ENCODE data around the gene AMER2.
A peak's percentile ranks its signal among the peaks of the same experiment; 100 is the strongest.

AMER2 gene

GRCh38 chr13:25149711-25150110 lies 22.4 kb downstream of the AMER2 start:
- ATAC-seq: no peak

DNA sequence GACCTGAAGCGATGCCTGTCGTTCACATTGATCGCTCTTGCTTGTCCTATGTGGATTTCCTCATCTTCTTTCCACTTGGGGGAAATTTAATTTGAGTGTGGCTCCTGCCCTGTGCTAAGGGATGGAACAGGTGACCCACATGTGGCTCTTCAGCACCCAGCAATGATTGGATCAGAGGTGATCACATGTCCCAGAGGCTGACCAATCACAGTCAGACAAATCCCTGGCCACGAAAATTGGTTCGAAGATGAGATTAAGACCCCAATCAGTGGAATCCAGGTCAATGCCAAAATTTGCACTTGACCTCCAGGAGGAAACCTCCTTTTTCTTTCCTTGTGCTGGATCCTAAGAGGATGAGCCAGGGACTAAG lies 23.7 kb downstream of the AMER2 start:
- ATAC-seq: no peak

DNA sequence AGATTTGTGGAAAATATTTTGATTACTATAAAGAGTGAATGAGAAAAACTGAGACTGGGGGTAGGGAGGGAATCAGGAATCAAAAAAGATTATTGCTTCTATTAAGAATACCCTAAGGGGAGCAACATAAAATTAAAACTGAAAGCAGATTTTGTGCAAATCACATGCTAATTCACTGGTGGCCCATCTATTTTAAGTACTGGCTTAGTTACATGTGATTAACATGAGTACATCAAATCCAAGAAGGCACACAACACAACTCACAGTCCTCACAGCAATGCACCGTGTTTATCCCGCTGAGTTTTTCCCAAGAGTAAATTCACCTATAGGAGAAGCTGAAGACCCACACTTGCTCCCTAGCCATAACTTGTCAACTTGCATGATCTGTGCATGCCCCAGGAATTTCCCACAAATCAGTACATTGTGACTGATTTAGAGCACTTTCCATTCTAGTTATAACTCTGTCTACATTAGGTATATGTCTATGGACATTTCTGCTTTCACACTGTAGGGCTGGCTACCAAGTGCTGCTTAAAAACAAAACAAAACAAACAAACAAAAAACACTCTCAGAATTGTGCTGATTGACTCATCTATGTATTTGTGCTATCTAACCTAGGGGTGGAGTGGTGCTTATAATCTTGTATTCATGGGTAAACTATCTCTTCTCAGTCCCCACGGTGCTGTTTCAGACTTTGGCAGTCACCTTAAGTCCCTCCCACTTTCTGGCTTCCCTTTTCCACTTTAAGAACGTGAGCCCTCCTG lies 24.3 kb downstream of the AMER2 start:
- ATAC-seq: peak; percentile 9 to 36

GRCh38 chr13:25143706-25144105 lies 28.4 kb downstream of the AMER2 start:
- ATAC-seq: no peak

DNA sequence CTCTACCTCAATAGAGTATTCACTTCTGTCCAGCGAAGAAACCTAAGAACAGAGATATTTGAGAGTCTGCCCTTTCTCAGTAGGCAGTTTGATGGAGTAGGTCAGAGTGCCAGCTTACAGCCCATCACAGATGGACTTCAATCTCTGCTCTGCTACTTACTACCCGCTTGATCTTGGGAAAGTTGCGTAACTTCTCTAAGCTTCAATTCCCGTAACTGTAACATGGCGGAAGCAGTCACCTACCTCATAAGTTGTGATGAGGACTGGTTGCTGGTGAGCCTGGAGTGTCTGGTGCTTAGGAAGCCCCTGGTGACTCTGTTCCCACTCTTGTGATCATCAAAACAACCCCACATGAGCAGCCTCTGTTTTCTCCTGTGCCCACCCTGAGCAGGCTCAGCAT lies 31.0 kb downstream of the AMER2 start:
- no peak for ATAC-seq

DNA sequence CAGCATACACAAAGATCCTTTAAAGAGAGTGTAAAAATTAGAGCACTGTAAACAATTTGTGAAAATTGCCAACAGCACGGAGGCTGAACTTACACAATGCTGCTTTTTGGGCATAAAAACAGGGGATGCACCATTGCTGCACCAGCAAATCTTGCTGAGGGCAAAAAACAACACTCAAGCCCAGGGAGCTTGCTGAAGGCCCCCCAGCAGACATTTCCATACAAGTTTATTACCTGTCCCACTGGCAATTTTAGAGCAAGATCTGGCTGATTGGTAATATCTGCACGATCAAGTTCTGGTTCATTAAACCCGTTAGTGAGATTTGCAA lies 34.3 kb downstream of the AMER2 start:
- ATAC-seq: no peak

DNA sequence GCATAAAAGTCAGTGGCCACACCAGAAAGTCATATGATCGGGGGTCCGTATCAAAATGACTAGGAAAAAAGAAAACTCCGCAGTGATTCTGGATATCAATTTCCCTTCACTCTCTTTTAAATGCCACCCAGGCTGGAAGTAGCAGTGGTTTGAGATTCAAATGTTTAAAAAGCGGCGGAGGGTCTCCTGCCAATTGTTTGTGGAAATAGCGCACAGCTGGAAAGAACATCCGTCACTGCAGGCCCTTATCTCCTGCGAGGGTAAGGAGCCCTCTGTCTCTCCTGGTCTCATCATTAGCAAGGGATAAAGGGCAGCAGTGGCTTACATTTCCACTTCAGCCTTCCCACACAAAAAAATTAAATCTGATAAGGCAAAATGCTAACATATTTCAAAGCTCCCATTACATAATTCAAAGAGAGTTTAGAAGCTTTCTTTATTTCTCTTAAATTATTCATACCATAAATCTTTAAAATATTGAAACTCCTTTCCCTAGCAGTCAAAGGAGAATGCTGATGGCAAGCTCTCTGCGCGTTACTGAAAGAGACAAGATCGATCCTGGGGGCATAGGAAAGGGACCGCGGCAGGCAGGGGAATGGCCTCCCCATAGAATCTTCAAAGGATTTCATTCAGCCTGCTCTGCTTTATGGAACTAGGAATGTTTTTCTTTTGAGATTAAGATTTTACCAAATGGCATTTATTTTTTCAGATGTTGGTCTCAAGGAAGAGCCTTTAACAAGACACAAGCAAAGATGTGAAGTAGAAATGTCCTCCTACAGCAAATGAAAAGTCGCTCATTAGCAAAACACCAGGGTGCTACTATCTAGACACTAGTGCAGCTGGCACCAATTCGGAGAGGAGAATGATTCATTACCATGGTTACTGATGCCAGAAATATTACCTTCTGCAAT lies 35.0 kb downstream of the AMER2 start:
- no peak for ATAC-seq

DNA sequence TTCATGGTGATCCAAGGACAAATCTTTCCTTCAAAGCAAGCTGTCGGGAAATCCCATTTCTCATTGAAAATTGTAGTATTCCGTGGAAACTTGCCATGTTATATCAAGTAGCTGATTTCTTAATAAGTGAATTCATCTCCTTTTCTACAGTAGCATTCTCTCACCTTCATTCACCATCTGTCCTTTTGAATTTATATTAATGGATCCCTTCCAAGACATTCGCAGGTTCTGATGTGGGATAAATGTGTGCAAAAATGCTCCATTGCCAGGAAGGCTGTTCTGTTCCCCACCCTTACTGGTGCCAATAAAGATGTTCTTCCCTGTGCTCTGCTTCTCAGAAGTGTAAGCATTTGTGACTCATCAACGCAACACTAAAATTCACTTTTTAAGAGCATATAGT lies 36.2 kb downstream of the AMER2 start:
- no peak for ATAC-seq

DNA sequence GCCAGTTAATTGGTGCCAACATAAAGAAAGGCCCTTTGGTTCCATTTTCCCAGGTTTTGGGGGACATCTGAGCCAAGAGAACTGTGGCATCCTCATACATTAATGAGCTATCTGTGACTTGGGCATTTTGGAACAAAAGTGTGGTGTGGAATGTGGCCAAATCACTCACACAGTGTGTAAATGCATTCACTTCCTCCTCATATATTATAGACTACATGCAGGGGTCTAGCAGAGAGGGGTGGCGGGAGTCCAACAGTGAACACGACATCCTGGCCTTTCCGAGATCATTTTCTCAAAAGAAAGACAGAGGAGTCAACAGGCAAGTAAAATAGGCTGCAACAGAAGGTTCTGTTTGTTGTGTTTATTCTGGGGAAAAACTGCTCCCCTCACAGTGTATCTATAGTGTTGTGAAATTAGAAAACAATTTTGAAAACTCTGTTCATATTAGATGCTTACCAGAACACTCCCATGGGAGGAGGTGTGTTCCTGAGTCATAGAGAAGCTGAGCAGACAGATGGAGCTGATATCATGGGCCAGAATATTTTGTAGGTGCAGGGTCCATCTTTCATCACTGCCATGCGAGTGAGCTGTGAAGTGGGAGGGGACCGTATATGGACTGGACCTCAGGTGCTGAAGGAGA lies 39.2 kb downstream of the AMER2 start:
- no peak for ATAC-seq

GRCh38 chr13:25131881-25132420 lies 40.1 kb downstream of the AMER2 start:
- no peak for ATAC-seq

GRCh38 chr13:25130944-25131343 lies 41.1 kb downstream of the AMER2 start:
- ATAC-seq: no peak

- ATAC-seq: no peak
These were observed 53.6 kb downstream of the AMER2 start for GRCh38 chr13:25118378-25118905.

- ATAC-seq: no peak
These were observed 54.8 kb downstream of the AMER2 start for GRCh38 chr13:25117312-25117711.

GRCh38 chr13:25116044-25116443 lies 56.0 kb downstream of the AMER2 start:
- ATAC-seq: no peak

DNA sequence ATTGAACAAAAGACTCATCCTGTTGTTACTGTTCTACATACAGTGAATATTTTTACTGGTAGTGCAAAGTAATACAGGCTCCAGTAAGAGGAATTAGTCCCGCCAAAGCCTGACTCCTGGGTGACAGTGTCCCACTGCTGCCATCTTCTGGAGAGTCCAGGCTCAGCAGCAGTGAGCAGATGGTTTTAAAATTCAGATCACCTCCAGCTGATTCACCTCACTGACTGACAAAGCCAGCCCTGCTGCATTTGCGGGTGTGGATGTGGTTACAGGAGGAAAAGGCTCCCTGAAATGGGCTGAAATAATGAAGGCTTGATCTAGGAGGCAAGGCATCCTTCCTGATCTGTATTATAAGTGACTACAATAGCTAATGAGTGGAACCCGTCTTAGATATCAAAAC lies 57.9 kb downstream of the AMER2 start:
- ATAC-seq: peak in 1 of 2 donors; percentile 74

DNA sequence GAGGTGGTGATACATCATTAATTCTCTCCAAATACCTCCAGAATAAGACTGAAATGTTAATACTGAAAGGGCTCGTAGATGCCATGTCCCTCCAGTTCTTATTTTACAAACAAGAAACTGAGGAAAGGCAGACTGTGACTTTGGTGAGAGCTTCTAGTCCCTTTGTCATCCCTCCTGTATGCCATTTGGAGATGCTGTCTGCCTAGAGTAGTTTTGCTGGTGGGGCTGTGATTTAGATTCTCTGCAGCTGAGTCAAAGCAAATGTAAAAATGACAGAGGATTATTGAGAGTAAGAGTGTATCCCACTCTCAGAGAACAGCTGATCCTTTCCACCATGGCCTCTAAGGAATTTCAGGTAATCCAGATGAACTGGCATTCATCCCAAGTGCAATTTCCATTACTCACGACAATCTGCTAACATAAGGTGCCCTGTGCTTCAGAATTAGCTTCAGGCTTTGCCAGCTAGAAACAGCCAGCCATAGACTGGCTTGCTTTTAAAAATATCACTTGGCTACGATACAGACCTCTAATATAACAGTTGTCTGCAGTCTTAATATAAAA lies 59.3 kb downstream of the AMER2 start:
- ATAC-seq: no peak

Data from activated CD4-positive, CD25-positive, alpha-beta regulatory T cell treated with anti-CD3 and anti-CD28 coated beads, Interleukin-2, amount 50 U/mL, for 24 hours (primary cell).